ENCODE measurements around the gene SMIM11. TPM values are rescaled to one million over a fixed set of nuclear protein-coding genes. Genes with fewer than 3 reads are reported as not detected.
"Not testable (repeated sequence)": the region's sequence is repeated elsewhere in the genome, so short reads cannot be mapped to it uniquely, and the experiment has no call there.

SMIM11 gene
- total RNA-seq, 1 experiment from 2014 or later, result 17.2 TPM

DNA sequence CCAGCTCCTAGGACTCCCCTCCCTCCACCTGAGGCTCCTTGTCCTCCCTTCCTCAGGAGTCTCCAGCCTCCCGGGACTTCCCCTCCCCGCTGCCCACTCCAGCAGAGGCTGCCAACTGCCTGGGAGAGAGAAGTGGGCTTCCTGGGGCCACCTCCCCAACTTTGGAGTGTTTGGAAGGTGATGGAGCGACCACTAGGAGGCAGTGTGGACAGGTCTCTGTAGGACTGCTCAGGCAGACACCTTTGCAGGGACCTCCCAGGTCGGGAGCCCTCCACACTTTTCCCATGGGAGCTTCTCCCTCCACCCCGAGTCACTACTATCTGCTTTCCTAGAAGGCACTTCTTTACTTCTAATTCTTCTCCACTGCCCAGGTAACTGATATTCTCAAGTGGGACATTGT, 29.4 kb downstream of the SMIM11 start:
- H3K27ac Mint-ChIP-seq (ENCODE audit: unreplicated experiment); DNase-seq; H3K4me3 Mint-ChIP-seq (ENCODE audit: unreplicated experiment); H3K36me3 ChIP-seq (ENCODE audit: control insufficient read depth, insufficient read depth, low read length); H3K4me1 Mint-ChIP-seq (ENCODE audit: low read depth, unreplicated experiment); H3K4me1 ChIP-seq; intact Hi-C loops (cut with micrococcal nuclease; ENCODE audit: unreplicated experiment); BruUV-seq (replicated peaks); H3K27me3 ChIP-seq (replicated peaks; ENCODE audit: control insufficient read depth, insufficient read depth, low read length); H3K9me3 ChIP-seq; H3K4me3 ChIP-seq (ENCODE audit: low read depth, low read length); H3K27me3 Mint-ChIP-seq (ENCODE audit: insufficient read depth, unreplicated experiment); POLR2A ChIA-PET; H3K36me3 Mint-ChIP-seq (ENCODE audit: insufficient read depth, unreplicated experiment); CTCF ChIA-PET; H3K9me3 Mint-ChIP-seq (ENCODE audit: unreplicated experiment): not testable (repeated sequence)

DNA sequence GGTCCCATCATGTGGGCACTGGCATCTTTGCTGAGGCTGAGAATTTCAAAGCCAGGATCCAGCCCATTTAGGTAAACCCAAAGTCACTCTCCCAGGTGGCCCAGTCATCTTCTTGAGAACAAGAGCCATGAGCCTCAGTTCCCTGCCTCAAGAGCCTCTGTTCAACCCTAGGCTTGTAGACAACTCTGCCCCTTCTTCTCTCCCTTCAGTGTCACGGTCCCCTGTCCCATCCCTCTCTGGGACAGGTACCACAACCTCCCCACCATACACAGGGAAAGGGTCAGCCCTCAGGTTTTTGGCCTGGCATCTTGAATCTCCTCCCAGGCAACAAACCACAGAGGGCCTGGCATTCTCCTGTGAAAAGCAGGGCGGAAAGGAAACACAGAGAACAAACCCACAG, 30.4 kb downstream of the SMIM11 start:
- H3K4me3 ChIP-seq (ENCODE audit: low read depth, low read length); H3K9me3 Mint-ChIP-seq (ENCODE audit: unreplicated experiment); intact Hi-C loops (cut with micrococcal nuclease; ENCODE audit: unreplicated experiment); H3K36me3 Mint-ChIP-seq (ENCODE audit: insufficient read depth, unreplicated experiment); BruUV-seq (replicated peaks); POLR2A ChIA-PET; H3K4me1 ChIP-seq; H3K36me3 ChIP-seq (ENCODE audit: control insufficient read depth, insufficient read depth, low read length); H3K27me3 Mint-ChIP-seq (ENCODE audit: insufficient read depth, unreplicated experiment); H3K4me1 Mint-ChIP-seq (ENCODE audit: low read depth, unreplicated experiment); H3K9me3 ChIP-seq; DNase-seq; CTCF ChIA-PET; H3K4me3 Mint-ChIP-seq (ENCODE audit: unreplicated experiment); H3K27me3 ChIP-seq (replicated peaks; ENCODE audit: control insufficient read depth, insufficient read depth, low read length); H3K27ac Mint-ChIP-seq (ENCODE audit: unreplicated experiment): not testable (repeated sequence)

DNA sequence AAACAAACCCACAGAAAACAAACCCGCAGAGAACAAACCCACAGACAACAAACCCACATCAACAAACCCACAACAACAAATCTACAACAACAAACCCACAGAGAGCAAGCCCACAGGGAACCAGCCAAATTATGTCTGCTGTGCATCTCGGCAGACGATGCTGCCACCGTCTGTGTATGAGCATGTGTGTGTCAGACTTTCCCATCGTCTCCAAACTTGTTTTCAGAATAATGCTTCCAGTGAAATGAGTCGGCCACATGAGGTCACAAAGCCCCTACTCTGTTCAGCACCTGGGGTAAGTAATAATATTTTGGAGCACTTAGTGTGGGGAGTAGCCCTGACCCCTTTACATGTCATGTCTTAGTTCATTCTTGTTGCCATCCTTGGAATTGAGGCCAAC, 30.8 kb downstream of the SMIM11 start:
- H3K4me3 ChIP-seq (ENCODE audit: low read depth, low read length); DNase-seq; intact Hi-C loops (cut with micrococcal nuclease; ENCODE audit: unreplicated experiment); H3K4me1 Mint-ChIP-seq (ENCODE audit: low read depth, unreplicated experiment); H3K9me3 Mint-ChIP-seq (ENCODE audit: unreplicated experiment); H3K36me3 Mint-ChIP-seq (ENCODE audit: insufficient read depth, unreplicated experiment); H3K4me1 ChIP-seq; H3K27me3 Mint-ChIP-seq (ENCODE audit: insufficient read depth, unreplicated experiment); H3K36me3 ChIP-seq (ENCODE audit: control insufficient read depth, insufficient read depth, low read length); H3K9me3 ChIP-seq; BruUV-seq (replicated peaks); H3K4me3 Mint-ChIP-seq (ENCODE audit: unreplicated experiment); POLR2A ChIA-PET; H3K27ac Mint-ChIP-seq (ENCODE audit: unreplicated experiment); CTCF ChIA-PET; H3K27me3 ChIP-seq (replicated peaks; ENCODE audit: control insufficient read depth, insufficient read depth, low read length): not testable (repeated sequence)

DNA sequence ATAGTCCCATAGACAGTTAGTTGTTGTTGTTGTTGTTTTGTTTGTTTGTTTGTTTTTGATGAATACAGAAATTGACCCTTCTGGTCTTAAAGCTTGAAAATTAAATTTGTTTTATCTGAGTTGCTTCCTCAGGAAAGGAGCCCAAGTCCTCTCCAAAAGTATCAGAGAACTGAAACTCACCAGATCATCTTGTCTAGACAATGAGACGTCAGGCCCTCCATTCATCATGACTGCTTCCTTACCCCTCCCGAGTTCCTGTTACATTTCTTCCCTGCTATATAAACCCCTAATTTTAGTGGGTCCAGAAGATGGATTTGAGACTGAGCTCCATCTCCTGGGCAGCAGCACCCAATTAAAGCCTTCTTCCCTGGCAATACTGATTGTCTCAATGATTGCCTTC, 31.4 kb downstream of the SMIM11 start:
- H3K36me3 Mint-ChIP-seq (ENCODE audit: insufficient read depth, unreplicated experiment); DNase-seq; H3K4me1 ChIP-seq; H3K9me3 Mint-ChIP-seq (ENCODE audit: unreplicated experiment); H3K9me3 ChIP-seq; H3K4me3 ChIP-seq (ENCODE audit: low read depth, low read length); CTCF ChIA-PET; H3K27me3 Mint-ChIP-seq (ENCODE audit: insufficient read depth, unreplicated experiment); BruUV-seq (replicated peaks); POLR2A ChIA-PET; H3K27me3 ChIP-seq (replicated peaks; ENCODE audit: control insufficient read depth, insufficient read depth, low read length); H3K36me3 ChIP-seq (ENCODE audit: control insufficient read depth, insufficient read depth, low read length); H3K4me1 Mint-ChIP-seq (ENCODE audit: low read depth, unreplicated experiment); intact Hi-C loops (cut with micrococcal nuclease; ENCODE audit: unreplicated experiment); H3K4me3 Mint-ChIP-seq (ENCODE audit: unreplicated experiment); H3K27ac Mint-ChIP-seq (ENCODE audit: unreplicated experiment): not testable (repeated sequence)

DNA sequence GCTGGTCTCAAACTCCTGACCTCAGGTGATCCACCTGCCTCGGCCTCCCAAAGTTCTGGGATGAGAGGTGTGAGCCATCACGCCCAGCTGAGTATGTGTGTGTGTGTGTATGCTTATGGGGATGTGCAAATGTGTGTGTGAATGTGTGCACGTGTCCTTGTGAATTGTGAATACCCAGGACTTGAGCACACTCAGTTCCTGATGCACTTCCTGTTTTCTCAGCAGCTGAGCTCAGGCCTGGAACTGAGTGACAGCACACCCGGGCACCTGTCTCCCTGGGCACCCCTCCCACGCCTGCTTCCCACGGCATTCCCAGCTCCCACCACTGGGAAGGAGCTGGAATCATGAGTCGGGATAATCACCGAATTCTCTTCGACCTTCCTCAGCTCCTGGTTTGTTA, 32.0 kb downstream of the SMIM11 start:
- H3K4me1 Mint-ChIP-seq (ENCODE audit: low read depth, unreplicated experiment); BruUV-seq (replicated peaks); H3K27ac Mint-ChIP-seq (ENCODE audit: unreplicated experiment); H3K27me3 Mint-ChIP-seq (ENCODE audit: insufficient read depth, unreplicated experiment); intact Hi-C loops (cut with micrococcal nuclease; ENCODE audit: unreplicated experiment); H3K9me3 Mint-ChIP-seq (ENCODE audit: unreplicated experiment); H3K36me3 ChIP-seq (ENCODE audit: control insufficient read depth, insufficient read depth, low read length); H3K36me3 Mint-ChIP-seq (ENCODE audit: insufficient read depth, unreplicated experiment); H3K4me3 ChIP-seq (ENCODE audit: low read depth, low read length); POLR2A ChIA-PET; H3K4me3 Mint-ChIP-seq (ENCODE audit: unreplicated experiment); H3K4me1 ChIP-seq; CTCF ChIA-PET; H3K9me3 ChIP-seq; DNase-seq; H3K27me3 ChIP-seq (replicated peaks; ENCODE audit: control insufficient read depth, insufficient read depth, low read length): not testable (repeated sequence)

DNA sequence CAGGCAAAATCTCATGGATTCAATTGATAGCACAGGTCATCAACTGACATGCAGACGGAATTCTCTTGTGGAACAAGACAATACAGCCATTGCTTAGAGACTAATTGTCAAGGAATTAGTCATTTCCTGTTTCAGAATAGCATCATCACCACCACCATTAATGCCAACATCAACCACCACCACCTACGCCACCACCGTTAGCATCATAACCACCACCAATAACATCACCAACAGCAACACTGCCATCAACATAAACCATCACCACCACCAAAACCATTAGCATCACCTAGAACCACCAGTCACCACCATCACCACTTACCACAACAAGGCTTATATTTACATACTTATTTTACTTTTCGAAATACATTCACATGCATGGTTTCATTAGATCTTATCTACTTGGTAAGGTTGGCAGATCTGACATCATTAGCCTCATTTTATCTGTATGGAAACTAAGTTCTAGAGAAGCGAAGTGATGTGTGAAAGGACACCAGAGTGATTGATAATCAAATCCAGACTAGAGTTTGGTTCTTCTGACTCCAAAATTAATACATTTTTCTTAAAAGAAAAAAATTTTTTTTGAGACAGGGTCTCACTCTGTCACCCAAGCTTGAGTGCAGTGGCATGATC, 42.3 kb downstream of the SMIM11 start:
- H3K27me3 Mint-ChIP-seq (ENCODE audit: insufficient read depth, unreplicated experiment); H3K9me3 ChIP-seq; CTCF ChIA-PET: not testable (repeated sequence)

DNA sequence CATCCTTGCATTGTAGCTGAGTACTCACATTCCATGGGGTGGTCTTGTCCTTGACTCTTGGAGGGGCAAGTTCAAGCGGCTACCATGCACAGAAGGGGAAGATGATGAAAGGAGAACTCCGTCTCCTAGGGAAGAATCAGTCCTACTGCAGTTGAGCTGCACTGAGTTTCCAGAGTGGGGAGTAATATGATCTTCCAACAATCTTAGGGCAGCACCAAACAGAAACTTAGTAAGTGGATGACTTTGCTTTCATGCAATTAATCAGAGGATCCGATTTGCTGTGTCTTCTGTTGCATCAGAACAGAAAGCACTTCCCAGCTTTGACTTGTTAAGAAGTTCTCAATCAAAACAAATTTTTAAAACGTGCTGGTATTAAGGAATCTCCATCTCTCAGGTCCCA, 48.5 kb downstream of the SMIM11 start, which contains the start of gene SMIM34:
TSS of gene SMIM34 (minus strand) at position 147 of the 400 bp plus-strand sequence. CDS start at position 35, 112 bp downstream.
- H3K4me3 ChIP-seq (ENCODE audit: low read depth, low read length); intact Hi-C loops (cut with micrococcal nuclease; ENCODE audit: unreplicated experiment); H3K9me3 ChIP-seq; BruUV-seq (replicated peaks); DNase-seq; H3K27ac Mint-ChIP-seq (ENCODE audit: unreplicated experiment); H3K36me3 ChIP-seq (ENCODE audit: control insufficient read depth, insufficient read depth, low read length); CTCF ChIA-PET; H3K4me1 ChIP-seq; H3K4me3 Mint-ChIP-seq (ENCODE audit: unreplicated experiment); H3K9me3 Mint-ChIP-seq (ENCODE audit: unreplicated experiment); H3K36me3 Mint-ChIP-seq (ENCODE audit: insufficient read depth, unreplicated experiment); H3K27me3 ChIP-seq (replicated peaks; ENCODE audit: control insufficient read depth, insufficient read depth, low read length); H3K27me3 Mint-ChIP-seq (ENCODE audit: insufficient read depth, unreplicated experiment); POLR2A ChIA-PET; H3K4me1 Mint-ChIP-seq (ENCODE audit: low read depth, unreplicated experiment): not testable (repeated sequence)

More for the DNA sequence above, 42.3 kb downstream of the SMIM11 start:
- H3K27ac Mint-ChIP-seq (ENCODE audit: unreplicated experiment); H3K4me1 Mint-ChIP-seq (ENCODE audit: low read depth, unreplicated experiment); H3K4me3 ChIP-seq (ENCODE audit: low read depth, low read length); POLR2A ChIA-PET; intact Hi-C loops (cut with micrococcal nuclease; ENCODE audit: unreplicated experiment); DNase-seq; BruUV-seq (replicated peaks); H3K27me3 ChIP-seq (replicated peaks; ENCODE audit: control insufficient read depth, insufficient read depth, low read length); H3K4me3 Mint-ChIP-seq (ENCODE audit: unreplicated experiment); H3K4me1 ChIP-seq; H3K36me3 ChIP-seq (ENCODE audit: control insufficient read depth, insufficient read depth, low read length); H3K9me3 Mint-ChIP-seq (ENCODE audit: unreplicated experiment); H3K36me3 Mint-ChIP-seq (ENCODE audit: insufficient read depth, unreplicated experiment): not testable (repeated sequence)

All from Caco-2 (cell line).